Measurements from ENCODE around the gene SLC4A2.

Gene SLC4A2

DNA sequence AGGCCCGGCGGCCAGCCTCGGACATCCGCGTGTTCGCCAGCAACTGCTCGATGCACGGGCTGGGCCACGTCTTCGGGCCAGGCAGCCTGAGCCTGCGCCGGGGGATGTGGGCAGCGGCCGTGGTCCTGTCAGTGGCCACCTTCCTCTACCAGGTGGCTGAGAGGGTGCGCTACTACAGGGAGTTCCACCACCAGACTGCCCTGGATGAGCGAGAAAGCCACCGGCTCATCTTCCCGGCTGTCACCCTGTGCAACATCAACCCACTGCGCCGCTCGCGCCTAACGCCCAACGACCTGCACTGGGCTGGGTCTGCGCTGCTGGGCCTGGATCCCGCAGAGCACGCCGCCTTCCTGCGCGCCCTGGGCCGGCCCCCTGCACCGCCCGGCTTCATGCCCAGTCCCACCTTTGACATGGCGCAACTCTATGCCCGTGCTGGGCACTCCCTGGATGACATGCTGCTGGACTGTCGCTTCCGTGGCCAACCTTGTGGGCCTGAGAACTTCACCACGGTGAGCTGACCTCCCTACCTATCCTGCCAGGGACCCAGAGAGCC lies 10.4 kb upstream of the SLC4A2 start:
- TF ChIP-seq ARNTL (CRISPR knock-in tag; IDR thresholded peaks at IDR 0.05; ENCODE audit: borderline replicate concordance, low read depth) (no peak), CREB5 (CRISPR knock-in tag; IDR thresholded peaks at IDR 0.05; ENCODE audit: low read depth) (no peak), OSR1 (CRISPR knock-in tag; IDR thresholded peaks at IDR 0.05) (no peak), TCF4 (CRISPR knock-in tag; IDR thresholded peaks at IDR 0.05; ENCODE audit: borderline replicate concordance) (no peak), ISL1 (CRISPR knock-in tag; IDR thresholded peaks at IDR 0.05) (no peak), ZNF8 (CRISPR knock-in tag; IDR thresholded peaks at IDR 0.05) (no peak), GLIS3 (CRISPR knock-in tag; IDR thresholded peaks at IDR 0.05) (no peak), RARB (CRISPR knock-in tag; IDR thresholded peaks at IDR 0.05) (no peak), ZNF565 (CRISPR knock-in tag; conservative IDR thresholded peaks at IDR 0.05; ENCODE audit: low read depth) (no peak), TOX (CRISPR knock-in tag; IDR thresholded peaks at IDR 0.05; ENCODE audit: borderline replicate concordance) (no peak)
- TF ChIP-seq, protein P1, sequence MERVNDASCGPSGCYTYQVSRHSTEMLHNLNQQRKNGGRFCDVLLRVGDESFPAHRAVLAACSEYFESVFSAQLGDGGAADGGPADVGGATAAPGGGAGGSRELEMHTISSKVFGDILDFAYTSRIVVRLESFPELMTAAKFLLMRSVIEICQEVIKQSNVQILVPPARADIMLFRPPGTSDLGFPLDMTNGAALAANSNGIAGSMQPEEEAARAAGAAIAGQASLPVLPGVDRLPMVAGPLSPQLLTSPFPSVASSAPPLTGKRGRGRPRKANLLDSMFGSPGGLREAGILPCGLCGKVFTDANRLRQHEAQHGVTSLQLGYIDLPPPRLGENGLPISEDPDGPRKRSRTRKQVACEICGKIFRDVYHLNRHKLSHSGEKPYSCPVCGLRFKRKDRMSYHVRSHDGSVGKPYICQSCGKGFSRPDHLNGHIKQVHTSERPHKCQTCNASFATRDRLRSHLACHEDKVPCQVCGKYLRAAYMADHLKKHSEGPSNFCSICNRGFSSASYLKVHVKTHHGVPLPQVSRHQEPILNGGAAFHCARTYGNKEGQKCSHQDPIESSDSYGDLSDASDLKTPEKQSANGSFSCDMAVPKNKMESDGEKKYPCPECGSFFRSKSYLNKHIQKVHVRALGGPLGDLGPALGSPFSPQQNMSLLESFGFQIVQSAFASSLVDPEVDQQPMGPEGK (CRISPR knock-in tag; IDR thresholded peaks at IDR 0.05; ENCODE audit: borderline replicate concordance) = no peak
- TF ChIP-seq, protein P2, sequence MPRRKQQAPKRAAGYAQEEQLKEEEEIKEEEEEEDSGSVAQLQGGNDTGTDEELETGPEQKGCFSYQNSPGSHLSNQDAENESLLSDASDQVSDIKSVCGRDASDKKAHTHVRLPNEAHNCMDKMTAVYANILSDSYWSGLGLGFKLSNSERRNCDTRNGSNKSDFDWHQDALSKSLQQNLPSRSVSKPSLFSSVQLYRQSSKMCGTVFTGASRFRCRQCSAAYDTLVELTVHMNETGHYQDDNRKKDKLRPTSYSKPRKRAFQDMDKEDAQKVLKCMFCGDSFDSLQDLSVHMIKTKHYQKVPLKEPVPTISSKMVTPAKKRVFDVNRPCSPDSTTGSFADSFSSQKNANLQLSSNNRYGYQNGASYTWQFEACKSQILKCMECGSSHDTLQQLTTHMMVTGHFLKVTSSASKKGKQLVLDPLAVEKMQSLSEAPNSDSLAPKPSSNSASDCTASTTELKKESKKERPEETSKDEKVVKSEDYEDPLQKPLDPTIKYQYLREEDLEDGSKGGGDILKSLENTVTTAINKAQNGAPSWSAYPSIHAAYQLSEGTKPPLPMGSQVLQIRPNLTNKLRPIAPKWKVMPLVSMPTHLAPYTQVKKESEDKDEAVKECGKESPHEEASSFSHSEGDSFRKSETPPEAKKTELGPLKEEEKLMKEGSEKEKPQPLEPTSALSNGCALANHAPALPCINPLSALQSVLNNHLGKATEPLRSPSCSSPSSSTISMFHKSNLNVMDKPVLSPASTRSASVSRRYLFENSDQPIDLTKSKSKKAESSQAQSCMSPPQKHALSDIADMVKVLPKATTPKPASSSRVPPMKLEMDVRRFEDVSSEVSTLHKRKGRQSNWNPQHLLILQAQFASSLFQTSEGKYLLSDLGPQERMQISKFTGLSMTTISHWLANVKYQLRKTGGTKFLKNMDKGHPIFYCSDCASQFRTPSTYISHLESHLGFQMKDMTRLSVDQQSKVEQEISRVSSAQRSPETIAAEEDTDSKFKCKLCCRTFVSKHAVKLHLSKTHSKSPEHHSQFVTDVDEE (CRISPR knock-in tag; IDR thresholded peaks at IDR 0.05) = no peak
- TF ChIP-seq, protein P3, sequence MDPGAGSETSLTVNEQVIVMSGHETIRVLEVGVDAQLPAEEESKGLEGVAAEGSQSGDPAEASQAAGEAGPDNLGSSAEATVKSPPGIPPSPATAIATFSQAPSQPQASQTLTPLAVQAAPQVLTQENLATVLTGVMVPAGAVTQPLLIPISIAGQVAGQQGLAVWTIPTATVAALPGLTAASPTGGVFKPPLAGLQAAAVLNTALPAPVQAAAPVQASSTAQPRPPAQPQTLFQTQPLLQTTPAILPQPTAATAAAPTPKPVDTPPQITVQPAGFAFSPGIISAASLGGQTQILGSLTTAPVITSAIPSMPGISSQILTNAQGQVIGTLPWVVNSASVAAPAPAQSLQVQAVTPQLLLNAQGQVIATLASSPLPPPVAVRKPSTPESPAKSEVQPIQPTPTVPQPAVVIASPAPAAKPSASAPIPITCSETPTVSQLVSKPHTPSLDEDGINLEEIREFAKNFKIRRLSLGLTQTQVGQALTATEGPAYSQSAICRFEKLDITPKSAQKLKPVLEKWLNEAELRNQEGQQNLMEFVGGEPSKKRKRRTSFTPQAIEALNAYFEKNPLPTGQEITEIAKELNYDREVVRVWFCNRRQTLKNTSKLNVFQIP (CRISPR knock-in tag; IDR thresholded peaks at IDR 0.05; ENCODE audit: borderline replicate concordance, low read depth) = no peak
- ATAC-seq = no peak

- ATAC-seq = no peak
- TF ChIP-seq ZNF565 (CRISPR knock-in tag; conservative IDR thresholded peaks at IDR 0.05; ENCODE audit: low read depth) (no peak), CREB5 (CRISPR knock-in tag; IDR thresholded peaks at IDR 0.05; ENCODE audit: low read depth) (no peak), CSRNP3 (CRISPR knock-in tag; IDR thresholded peaks at IDR 0.05) (no peak), SNAI2 (CRISPR knock-in tag; IDR thresholded peaks at IDR 0.05) (no peak), TOX (CRISPR knock-in tag; IDR thresholded peaks at IDR 0.05; ENCODE audit: borderline replicate concordance) (no peak), ZC3H10 (CRISPR knock-in tag; IDR thresholded peaks at IDR 0.05) (no peak), TCF4 (CRISPR knock-in tag; IDR thresholded peaks at IDR 0.05; ENCODE audit: borderline replicate concordance) (no peak), ESRRG (CRISPR knock-in tag; IDR thresholded peaks at IDR 0.05) (no peak), ZNF70 (CRISPR knock-in tag; IDR thresholded peaks at IDR 0.05) (no peak), PPARA (CRISPR knock-in tag; IDR thresholded peaks at IDR 0.05; ENCODE audit: borderline replicate concordance) (no peak), ZFP30 (CRISPR knock-in tag; IDR thresholded peaks at IDR 0.05) (no peak), ZFP3 (CRISPR knock-in tag; IDR thresholded peaks at IDR 0.05) (no peak)
- TF ChIP-seq, protein P2 (CRISPR knock-in tag; IDR thresholded peaks at IDR 0.05) = no peak
- TF ChIP-seq, protein P1 (CRISPR knock-in tag; IDR thresholded peaks at IDR 0.05; ENCODE audit: borderline replicate concordance) = no peak
- TF ChIP-seq, protein P3 (CRISPR knock-in tag; IDR thresholded peaks at IDR 0.05; ENCODE audit: borderline replicate concordance, low read depth) = no peak
Measured at GRCh38 chr7:151051108-151051507, 8.3 kb upstream of the SLC4A2 start.
